ENCODE measurements around the gene RNF144A.
"Not testable (repeated sequence)": the region's sequence is repeated elsewhere in the genome, so short reads cannot be mapped to it uniquely, and the experiment has no call there.

Gene RNF144A, protein sequence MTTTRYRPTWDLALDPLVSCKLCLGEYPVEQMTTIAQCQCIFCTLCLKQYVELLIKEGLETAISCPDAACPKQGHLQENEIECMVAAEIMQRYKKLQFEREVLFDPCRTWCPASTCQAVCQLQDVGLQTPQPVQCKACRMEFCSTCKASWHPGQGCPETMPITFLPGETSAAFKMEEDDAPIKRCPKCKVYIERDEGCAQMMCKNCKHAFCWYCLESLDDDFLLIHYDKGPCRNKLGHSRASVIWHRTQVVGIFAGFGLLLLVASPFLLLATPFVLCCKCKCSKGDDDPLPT

DNA sequence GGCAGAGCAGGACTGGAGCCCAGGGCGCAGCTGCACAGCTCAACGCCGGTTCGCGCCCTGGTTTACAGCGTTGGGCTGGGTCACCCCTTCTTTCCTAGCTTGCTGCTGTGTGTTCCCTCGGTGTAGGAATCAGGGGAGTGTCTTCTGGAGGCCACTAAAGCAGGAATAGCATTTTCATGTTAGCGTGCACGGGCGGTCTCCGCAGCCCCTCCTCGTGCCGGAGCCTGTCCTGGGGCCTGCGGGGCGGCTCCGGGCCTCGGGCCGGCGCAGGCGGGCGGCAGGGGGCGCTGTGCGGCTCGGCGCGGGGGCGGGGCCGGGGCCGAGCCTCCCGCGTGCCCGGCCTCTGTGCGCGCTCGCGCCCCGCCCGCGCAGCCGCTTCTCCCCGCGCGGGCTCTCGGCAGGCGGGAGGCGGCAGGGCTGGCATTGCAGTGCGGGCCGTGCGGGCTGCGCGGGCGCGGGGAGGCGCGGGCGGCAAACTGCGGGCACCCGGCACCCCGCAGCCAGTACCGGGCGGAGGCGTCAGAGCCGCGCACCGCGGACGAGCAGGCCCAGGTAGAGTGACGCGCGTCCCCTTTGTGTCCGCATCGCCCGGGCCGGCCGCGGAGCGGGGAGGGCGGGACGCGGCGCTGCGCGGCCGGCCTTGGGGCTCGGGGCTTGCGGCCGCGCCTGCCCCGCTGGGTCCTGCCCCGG lies at the start of gene RNF144A:
RNF144A (plus strand) TSS at position 342 of the 690 bp plus-strand sequence. CDS start 79,515 bp downstream, outside the sequence.
- peak within 1 kb of the TSS; percentile 53 for H3K4me3 ChIP-seq (ENCODE audit: low read depth, low read length)
- no peak for DNase-seq (ENCODE audit: low read depth)

- no peak for DNase-seq (ENCODE audit: low read depth)
- H3K4me3 ChIP-seq (ENCODE audit: low read depth, low read length), result no peak overlapping the region
These were observed 44.8 kb upstream of the RNF144A start for GRCh38 chr2:6872394-6872793.

GRCh38 chr2:6874032-6874431 lies 43.2 kb upstream of the RNF144A start:
- no peak overlapping the region for H3K4me3 ChIP-seq (ENCODE audit: low read depth, low read length)
- no peak for DNase-seq (ENCODE audit: low read depth)

GRCh38 chr2:6876309-6876708 lies 40.9 kb upstream of the RNF144A start:
- no peak overlapping the region for H3K4me3 ChIP-seq (ENCODE audit: low read depth, low read length)
- DNase-seq (ENCODE audit: low read depth), result no peak

DNA sequence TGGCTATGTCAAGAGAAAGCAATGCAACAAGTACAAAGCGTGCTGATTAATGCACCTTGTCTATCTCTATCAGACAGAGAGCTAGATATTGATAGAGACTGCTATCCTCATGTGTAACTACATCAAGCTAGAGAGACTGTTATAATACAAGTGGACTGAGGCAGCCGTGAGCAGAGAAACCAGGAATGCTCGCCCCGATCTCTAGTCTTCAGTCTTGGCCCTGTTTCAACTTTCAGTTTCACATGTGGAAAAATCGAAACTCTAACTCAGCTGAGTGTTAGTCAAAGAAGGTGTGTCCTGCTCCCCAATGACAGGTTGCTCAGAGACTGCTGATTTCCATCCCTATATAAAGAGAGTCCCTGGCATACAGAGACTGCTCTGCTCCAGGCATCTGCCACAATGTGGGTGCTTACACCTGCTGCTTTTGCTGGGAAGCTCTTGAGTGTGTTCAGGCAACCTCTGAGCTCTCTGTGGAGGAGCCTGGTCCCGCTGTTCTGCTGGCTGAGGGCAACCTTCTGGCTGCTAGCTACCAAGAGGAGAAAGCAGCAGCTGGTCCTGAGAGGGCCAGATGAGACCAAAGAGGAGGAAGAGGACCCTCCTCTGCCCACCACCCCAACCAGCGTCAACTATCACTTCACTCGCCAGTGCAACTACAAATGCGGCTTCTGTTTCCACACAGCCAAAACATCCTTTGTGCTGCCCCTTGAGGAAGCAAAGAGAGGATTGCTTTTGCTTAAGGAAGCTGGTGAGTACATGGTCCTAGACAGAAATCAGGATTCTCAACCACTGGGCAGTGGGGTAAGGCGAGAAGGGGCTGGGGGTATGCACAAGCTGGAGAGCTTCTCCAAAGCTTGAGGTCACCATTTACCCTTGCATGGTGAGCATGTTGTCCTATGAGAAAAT lies 39.6 kb upstream of the RNF144A start, which contains the start of gene RSAD2:
RSAD2 (plus strand) TSS at position 376 of the 903 bp plus-strand sequence; CDS start at position 400, 24 bp downstream.
- DNase-seq (ENCODE audit: low read depth), result no peak
- H3K4me3 ChIP-seq (ENCODE audit: low read depth, low read length), result peak within 1 kb of the TSS; percentile 17

DNA sequence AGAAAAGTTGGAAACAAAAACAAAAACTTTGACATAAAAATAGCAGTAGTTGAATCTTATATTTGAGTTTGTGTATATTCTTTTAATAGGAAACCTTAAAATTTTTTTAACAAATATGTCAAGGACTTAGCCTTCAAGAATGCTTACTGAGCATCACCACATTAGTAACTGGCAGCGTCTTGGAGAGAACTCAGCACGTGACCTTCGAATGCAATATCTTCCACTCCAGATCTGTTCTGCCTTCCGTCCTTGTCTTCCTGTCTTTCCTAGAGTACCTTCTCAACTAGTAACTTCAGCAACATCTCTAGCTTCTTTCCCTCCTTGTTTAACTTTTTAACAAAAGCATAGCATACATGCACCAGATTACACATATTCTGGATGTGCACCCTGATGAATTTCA lies 38.7 kb upstream of the RNF144A start:
- no peak for DNase-seq (ENCODE audit: low read depth)
- no peak overlapping the region for H3K4me3 ChIP-seq (ENCODE audit: low read depth, low read length)

DNA sequence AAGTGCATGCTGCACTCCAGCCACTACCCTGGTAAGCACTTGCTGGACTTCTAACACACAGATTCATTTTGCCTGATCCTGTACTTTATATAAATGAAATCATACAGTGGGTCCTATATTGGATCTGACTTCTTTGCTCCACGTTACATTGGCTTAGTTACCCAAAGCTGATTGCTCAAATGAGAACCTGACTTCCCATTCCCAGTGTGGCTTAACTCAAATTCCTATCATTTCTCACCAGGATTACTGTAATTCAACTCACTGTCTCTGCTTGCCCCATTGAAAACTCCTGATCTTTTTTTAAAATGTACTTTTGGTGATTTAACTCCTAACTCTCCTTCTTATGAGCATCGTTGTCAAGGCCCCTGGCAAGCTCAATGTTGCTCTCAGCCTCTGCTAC lies 38.2 kb upstream of the RNF144A start:
- no peak for DNase-seq (ENCODE audit: low read depth)

DNA sequence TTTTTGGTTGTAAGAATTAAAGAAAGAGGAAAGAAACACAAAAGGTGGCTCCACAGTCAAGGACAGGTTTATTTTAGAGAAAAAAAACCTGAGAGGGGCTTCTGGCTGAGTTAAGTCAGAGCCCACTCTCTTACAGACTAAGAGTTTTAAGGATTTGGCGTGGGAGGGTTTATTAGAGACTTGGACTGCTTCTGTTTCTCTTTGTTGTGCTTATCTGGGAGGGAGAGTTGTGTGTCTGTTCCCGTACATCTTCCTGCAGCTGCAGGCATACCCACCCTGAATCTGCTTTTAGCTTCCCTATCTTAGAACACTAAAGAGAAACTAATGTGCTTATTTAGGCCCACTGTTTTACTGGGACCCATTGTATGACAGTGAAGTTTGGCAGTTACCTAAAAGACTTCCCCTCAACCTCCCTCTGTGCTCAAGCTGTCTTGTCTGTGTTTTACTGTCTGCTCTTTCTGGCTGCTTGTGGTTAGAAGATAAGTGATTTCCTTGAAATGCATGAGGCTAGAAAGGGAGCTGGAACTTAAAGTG lies 36.9 kb upstream of the RNF144A start:
- H3K4me3 ChIP-seq (ENCODE audit: low read depth, low read length), result no peak overlapping the region
- DNase-seq (ENCODE audit: low read depth), result no peak

More for the DNA sequence above, 38.2 kb upstream of the RNF144A start:
- H3K4me3 ChIP-seq (ENCODE audit: low read depth, low read length), result no peak overlapping the region

- no peak overlapping the region for H3K4me3 ChIP-seq (ENCODE audit: low read depth, low read length)
- DNase-seq (ENCODE audit: low read depth), result no peak
These were observed 36.2 kb upstream of the RNF144A start for GRCh38 chr2:6881046-6881445.

DNA sequence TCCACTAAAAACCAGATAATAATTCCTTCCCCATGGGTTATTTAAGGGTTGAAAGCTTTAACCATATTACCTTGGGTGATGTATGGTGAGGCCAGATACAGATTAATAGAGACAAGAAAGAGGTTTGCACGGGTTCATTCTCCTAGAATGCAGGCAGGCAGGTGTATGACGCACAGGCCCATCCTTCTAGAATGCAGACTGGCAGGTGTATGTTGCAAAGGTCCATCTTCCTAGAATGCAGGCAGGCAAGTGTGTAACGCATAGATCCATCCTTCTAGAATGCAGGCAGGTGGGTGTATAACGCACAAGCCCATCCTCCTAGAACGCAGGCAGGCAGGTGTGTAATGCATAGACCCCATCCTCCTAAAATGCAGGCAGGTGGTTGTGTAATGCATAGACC lies 35.7 kb upstream of the RNF144A start:
- no peak for DNase-seq (ENCODE audit: low read depth)
- no peak overlapping the region for H3K4me3 ChIP-seq (ENCODE audit: low read depth, low read length)

DNA sequence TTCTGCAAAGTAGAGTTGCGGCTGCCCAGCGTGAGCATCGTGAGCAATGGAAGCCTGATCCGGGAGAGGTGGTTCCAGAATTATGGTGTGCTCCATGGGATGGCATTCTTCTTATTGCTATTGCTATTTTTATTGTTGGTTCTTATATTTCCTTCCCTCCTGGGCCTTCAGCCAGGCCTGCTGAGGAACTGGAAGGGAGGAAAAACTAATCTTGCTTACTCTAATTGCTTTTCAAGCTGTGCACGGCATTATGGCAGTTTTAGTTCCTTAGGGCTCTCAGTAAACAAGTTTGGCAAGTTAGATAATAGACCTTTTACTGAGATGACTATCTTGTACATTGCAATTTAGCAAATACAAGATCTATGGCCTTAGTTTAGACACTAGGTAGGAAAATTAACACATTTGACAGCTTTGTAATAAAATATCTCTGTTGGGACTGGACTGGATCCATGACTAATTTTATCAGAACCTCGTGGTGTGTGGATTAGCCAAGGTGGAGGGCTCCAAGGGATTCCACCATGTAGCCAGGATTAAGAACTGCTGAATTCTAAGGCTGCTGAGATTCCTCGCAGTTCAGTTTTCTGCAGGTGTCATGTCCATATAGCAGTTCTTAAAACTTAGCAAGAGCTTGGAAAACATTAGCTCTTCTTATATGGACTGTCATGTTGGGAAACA lies 33.6 kb upstream of the RNF144A start:
- no peak overlapping the region for H3K4me3 ChIP-seq (ENCODE audit: low read depth, low read length)
- DNase-seq (ENCODE audit: low read depth), result no peak

GRCh38 chr2:6885551-6885950 lies 31.7 kb upstream of the RNF144A start:
- no peak overlapping the region for H3K4me3 ChIP-seq (ENCODE audit: low read depth, low read length)
- no peak for DNase-seq (ENCODE audit: low read depth)

DNA sequence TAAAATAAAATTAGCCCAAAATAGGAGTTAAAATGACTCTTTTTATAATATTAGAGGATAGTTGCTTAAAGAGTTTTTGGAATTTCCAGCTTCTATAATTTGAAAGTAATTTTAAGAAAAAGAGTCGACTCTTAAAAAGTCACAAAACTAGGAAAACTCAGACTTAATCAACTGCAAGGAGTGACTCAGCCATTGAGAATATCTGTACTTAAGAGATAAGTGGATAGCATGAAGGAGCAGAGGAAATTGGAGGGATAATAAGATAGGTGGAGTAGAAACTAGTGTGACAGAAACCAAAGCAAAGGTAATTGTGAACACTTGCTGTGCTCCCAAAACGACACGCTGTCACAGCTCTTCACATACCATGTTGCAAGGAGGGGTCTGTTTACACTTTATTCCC lies 31.2 kb upstream of the RNF144A start:
- no peak overlapping the region for H3K4me3 ChIP-seq (ENCODE audit: low read depth, low read length)
- no peak for DNase-seq (ENCODE audit: low read depth)

GRCh38 chr2:6887751-6888192 lies 29.4 kb upstream of the RNF144A start:
- H3K4me3 ChIP-seq (ENCODE audit: low read depth, low read length), result no peak overlapping the region
- no peak for DNase-seq (ENCODE audit: low read depth)

- no peak overlapping the region for H3K4me3 ChIP-seq (ENCODE audit: low read depth, low read length)
- DNase-seq (ENCODE audit: low read depth), result no peak
These were observed 28.5 kb upstream of the RNF144A start for GRCh38 chr2:6888724-6889123.

DNA sequence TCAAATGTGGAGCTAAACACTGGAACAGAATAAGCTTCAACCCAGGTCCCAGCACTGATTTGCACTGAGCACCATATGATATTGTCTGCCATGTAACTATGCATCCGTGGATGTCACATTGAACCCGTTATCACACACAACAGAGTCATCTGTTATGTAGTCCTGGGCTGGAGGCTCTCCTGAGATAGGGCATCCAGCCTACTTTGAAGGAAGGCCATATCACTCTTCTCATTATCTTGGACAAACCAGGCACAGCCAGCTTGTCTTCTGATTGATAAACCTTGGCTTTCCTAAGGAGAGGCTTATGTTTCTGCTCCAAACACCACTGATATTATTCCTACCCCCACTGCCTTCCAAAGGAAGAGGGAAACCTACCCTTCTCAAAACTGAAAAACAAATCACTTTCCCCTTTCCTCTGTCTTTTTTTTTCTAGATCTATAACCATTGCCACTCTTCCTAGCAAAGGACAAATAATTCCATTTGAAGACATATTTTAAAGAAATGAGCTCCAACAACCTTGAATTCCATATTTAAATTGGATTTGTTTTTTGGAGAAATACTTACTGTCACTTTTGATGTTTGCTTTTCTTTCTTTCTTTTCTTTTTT lies 23.2 kb upstream of the RNF144A start:
- H3K4me3 ChIP-seq (ENCODE audit: low read depth, low read length), result no peak overlapping the region
- DNase-seq (ENCODE audit: low read depth), result no peak

- DNase-seq (ENCODE audit: low read depth), result no peak
- no peak overlapping the region for H3K4me3 ChIP-seq (ENCODE audit: low read depth, low read length)
These were observed 20.1 kb upstream of the RNF144A start for GRCh38 chr2:6896930-6897759.

GRCh38 chr2:6902581-6902980 lies 14.6 kb upstream of the RNF144A start:
- not testable (repeated sequence) for DNase-seq (ENCODE audit: low read depth)

More at GRCh38 chr2:6902581-6902980, 14.6 kb upstream of the RNF144A start:
- H3K4me3 ChIP-seq (ENCODE audit: low read depth, low read length), result not testable (repeated sequence)
